ENCODE results near the gene UBR2. TPM values are rescaled to one million over a fixed set of nuclear protein-coding genes. Genes with fewer than 3 reads are reported as not detected.

The UBR2 gene
- 10 to 100 TPM; 23.4 to 46.9 (median 35.9) TPM for total RNA-seq
- polyA plus RNA-seq: 10 to 100 TPM; 11.4 to 21.4 (median 15.2) TPM
- long read RNA-seq, donor 1: 0 reads
- long read RNA-seq, donor 2: 0 reads
- long read RNA-seq, donor 3, partial matches to known transcripts: 35 of 35 reads
- long read RNA-seq, donor 3, other reads (novel, unspliced or antisense): 0 of 35 reads
- long read RNA-seq, donor 4, partial matches to known transcripts: 8 of 14 reads
- long read RNA-seq, donor 4, other reads (novel, unspliced or antisense): 6 of 14 reads
- long read RNA-seq, donor 5, full-length matches to known transcripts: 1 of 8 reads
- long read RNA-seq, donor 5, partial matches to known transcripts: 5 of 8 reads
- long read RNA-seq, donor 5, other reads (novel, unspliced or antisense): 2 of 8 reads
- long read RNA-seq, donor 6, partial matches to known transcripts: 7 of 10 reads
- long read RNA-seq, donor 6, other reads (novel, unspliced or antisense): 3 of 10 reads
- long read RNA-seq, donor 7: 0 reads
- long read RNA-seq, donor 8: 0 reads
- long read RNA-seq, donor 9: 0 reads
- long read RNA-seq, donor 10: 0 reads

DNA sequence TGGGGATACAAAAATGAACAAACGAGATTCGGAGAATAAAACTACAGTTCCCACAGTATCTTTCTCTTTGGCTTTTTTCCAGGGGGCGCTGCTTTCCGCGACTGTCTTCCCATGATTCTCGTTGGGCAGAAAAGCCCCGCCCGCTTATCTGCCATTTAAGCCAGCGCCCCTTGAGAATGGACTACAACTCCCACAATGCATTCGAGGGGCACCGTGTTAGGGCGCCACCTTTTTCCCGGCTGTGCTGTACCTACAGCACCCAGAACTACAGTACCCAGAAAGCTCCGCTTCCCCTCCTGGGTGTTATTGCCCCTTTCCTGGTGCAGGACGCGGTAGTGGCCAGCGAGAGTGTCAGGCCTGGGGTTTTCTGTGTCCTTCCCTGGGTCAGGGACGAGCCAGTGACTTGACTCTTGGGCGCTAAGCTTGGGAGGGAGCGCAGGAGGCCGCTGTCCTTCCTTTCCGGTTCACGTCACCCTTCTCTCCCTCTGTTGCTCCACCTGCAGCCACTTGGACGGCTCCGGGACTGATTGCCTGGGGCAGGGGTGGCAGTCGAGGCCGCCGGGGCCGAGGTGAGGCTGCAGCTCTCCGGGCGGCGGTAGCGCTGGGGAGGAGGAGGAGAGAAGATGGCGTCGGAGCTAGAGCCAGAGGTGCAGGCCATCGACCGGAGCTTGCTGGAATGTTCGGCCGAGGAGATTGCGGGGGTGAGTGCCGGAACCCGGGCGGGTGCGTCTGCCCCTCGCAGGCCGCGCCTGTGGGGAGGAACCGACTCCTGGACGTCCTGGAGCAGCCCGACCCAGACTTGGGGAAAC lies at the start of gene UBR2:
TSS of gene UBR2 (plus strand) at position 333 of the 809 bp plus-strand sequence. CDS start at position 624, 291 bp downstream.
- intact Hi-C loops (cut with DNase I): no loop called here
- no peaks in the 10 kb centered on the region for H3K36me3 ChIP-seq (replicated peaks in 1 of 2)
- no peaks in the 10 kb centered on the region for H3K27me3 ChIP-seq
- H3K4me1 ChIP-seq (replicated peaks in 1 of 2): peaks cover 0 to 22% of the 10 kb centered on the region in 2 donors
- TF ChIP-seq POLR2A (IDR thresholded peaks at IDR 0.05): peak; percentile 75 to 95
- TF ChIP-seq, protein P1, sequence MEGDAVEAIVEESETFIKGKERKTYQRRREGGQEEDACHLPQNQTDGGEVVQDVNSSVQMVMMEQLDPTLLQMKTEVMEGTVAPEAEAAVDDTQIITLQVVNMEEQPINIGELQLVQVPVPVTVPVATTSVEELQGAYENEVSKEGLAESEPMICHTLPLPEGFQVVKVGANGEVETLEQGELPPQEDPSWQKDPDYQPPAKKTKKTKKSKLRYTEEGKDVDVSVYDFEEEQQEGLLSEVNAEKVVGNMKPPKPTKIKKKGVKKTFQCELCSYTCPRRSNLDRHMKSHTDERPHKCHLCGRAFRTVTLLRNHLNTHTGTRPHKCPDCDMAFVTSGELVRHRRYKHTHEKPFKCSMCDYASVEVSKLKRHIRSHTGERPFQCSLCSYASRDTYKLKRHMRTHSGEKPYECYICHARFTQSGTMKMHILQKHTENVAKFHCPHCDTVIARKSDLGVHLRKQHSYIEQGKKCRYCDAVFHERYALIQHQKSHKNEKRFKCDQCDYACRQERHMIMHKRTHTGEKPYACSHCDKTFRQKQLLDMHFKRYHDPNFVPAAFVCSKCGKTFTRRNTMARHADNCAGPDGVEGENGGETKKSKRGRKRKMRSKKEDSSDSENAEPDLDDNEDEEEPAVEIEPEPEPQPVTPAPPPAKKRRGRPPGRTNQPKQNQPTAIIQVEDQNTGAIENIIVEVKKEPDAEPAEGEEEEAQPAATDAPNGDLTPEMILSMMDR (IDR thresholded peaks at IDR 0.05): peak in 4 of 6 experiments; percentile 16 to 41 (median 28)
- peak; percentile 97 to 100 (median 99) for DNase-seq
- peak within 1 kb of the TSS; percentile 76 to 91 (median 81) for H3K4me3 ChIP-seq
- no peaks in the 10 kb centered on the region for H3K9me3 ChIP-seq (replicated peaks in 1 of 3)
- peak within 1 kb of the TSS; percentile 92 to 98 (median 93) for H3K27ac ChIP-seq
- WGBS, 4 donors: 0 to 1% (median 1%) methylated on average over 40 to 50 of the region's 50 CpGs

DNA sequence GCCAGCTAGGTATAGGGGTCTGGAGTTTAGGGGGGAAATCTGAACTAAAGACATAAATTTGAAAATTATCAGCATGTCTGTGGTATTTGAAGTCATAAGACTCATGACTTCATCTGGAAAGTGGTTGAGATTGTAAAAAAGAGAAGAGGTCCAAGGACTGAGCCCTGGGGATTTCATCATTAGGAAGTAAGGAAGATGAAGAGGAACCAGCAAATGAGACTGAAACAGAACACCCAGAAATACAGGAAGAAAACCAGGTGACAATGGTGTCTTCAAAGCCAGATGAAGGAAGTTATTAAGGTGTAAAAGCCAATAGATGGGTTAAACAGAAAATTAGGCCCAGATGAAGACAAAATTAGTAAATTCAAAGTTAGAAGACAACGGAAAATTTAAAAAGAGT lies 49.1 kb upstream of the UBR2 start:
- no peaks in the 10 kb centered on the region for H3K9me3 ChIP-seq (replicated peaks in 1 of 3)
- intact Hi-C loops (cut with DNase I): loop anchor here in 1 of 2 donors (10.0 kb wide), 1 partner anchor 50 kb away; no protein-coding TSS in a partner anchor
- H3K27me3 ChIP-seq: no peaks in the 10 kb centered on the region
- H3K27ac ChIP-seq: no peak overlapping the region
- 82 to 93% (median 90%) methylated on average over 1 of the region's 1 CpG for WGBS, 4 donors
- DNase-seq: no peak
- peaks cover 0 to 8% of the 10 kb centered on the region in 2 donors for H3K4me1 ChIP-seq (replicated peaks in 1 of 2)
- TF ChIP-seq POLR2A (IDR thresholded peaks at IDR 0.05): no peak
- TF ChIP-seq, protein P1 (IDR thresholded peaks at IDR 0.05): no peak
- no peak overlapping the region for H3K4me3 ChIP-seq
- H3K36me3 ChIP-seq (replicated peaks in 1 of 2): no peaks in the 10 kb centered on the region

DNA sequence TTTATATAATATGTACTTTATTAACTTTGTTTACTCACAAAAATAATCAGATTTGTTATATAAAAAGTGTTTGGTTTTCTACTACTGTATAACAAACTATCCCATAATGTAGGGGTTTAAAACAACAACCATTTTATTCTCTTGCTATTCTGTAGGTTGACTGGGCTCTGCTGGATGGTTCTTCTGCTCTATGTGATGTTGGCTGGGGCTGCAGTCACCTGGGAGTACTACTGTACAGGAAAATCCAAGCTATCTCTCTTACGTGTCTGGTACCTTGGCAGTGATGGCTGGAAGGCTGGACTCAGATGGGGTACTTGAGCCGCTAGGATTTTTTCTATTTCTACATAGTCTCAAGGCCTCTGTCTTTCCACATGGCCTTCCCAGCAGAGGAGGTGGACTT lies 44.0 kb upstream of the UBR2 start:
- H3K4me3 ChIP-seq: no peak overlapping the region
- intact Hi-C loops (cut with DNase I): loop anchor here in 1 of 2 donors (10.0 kb wide), 1 partner anchor 55 kb away; no protein-coding TSS in a partner anchor
- no peaks in the 10 kb centered on the region for H3K27me3 ChIP-seq
- DNase-seq: no peak
- 93 to 97% (median 95%) methylated on average over 2 of the region's 2 CpGs for WGBS, 4 donors
- no peaks in the 10 kb centered on the region for H3K4me1 ChIP-seq (replicated peaks in 1 of 2)
- TF ChIP-seq, protein P1 (IDR thresholded peaks at IDR 0.05): no peak
- H3K27ac ChIP-seq: no peak overlapping the region
- H3K36me3 ChIP-seq (replicated peaks in 1 of 2): no peaks in the 10 kb centered on the region
- no peaks in the 10 kb centered on the region for H3K9me3 ChIP-seq (replicated peaks in 1 of 3)

Measured in adrenal gland (tissue), 19 donors.